GM23338 (cell line): Measurements from ENCODE around the gene SH3TC2. TPM values are rescaled to one million over a fixed set of nuclear protein-coding genes. Genes with fewer than 3 reads are reported as not detected.

ENCODE experiments used
- ATAC-seq: fragments of 200-7000 bp; cut with Tn5 transposase; 3 replicates; pipeline ENCODE4 v1.9.1; 2020
- DNase-seq: peaks from one replicate; pipeline ENCODE4 v3.0.0-alpha.2; 2015; ENCODE audit warnings: low spot score
- H2AFZ ChIP-seq: fragments of 200-600 bp; sonication (generic); 2 replicates; pipeline ENCODE4 v1.8.0; 2016; ENCODE audit warnings: antibody characterized with exemption, mild to moderate bottlenecking, moderate library complexity
- H3F3A ChIP-seq: fragments of 200-600 bp; sonication (generic); replicated peaks from 2 replicates; pipeline ENCODE4 v1.8.0; 2017; ENCODE audit warnings: antibody characterized with exemption, mixed run types, low read depth
- H3K27ac ChIP-seq: fragments of 200-600 bp; sonication (generic); 2 replicates; pipeline ENCODE4 v1.6.1; 2016; ENCODE audit warnings: low read depth
- H3K27me3 ChIP-seq: fragments of 200-600 bp; sonication (generic); 2 replicates; pipeline ENCODE4 v1.8.0; 2016; ENCODE audit warnings: mild to moderate bottlenecking, mixed run types, moderate library complexity; ENCODE audit not compliant: insufficient read depth
- H3K36me3 ChIP-seq: fragments of 200-600 bp; sonication (generic); 2 replicates; pipeline ENCODE4 v1.8.0; 2016; ENCODE audit warnings: mild to moderate bottlenecking; ENCODE audit not compliant: insufficient read depth
- H3K4me1 ChIP-seq: fragments of 200-600 bp; sonication (generic); 2 replicates; pipeline ENCODE4 v1.8.0; 2016; ENCODE audit warnings: mild to moderate bottlenecking, moderate library complexity; ENCODE audit not compliant: insufficient read depth
- H3K4me2 ChIP-seq: fragments of 200-600 bp; sonication (generic); 2 replicates; pipeline ENCODE4 v1.7.1; 2017; ENCODE audit warnings: mixed run types
- H3K4me3 ChIP-seq: fragments of 200-600 bp; sonication (generic); 2 replicates; pipeline ENCODE4 v1.6.1; 2016; ENCODE audit warnings: mixed run types
- H3K79me2 ChIP-seq: fragments of 200-600 bp; sonication (generic); replicated peaks from 2 replicates; pipeline ENCODE4 v1.8.0; 2017; ENCODE audit warnings: mild to moderate bottlenecking; ENCODE audit not compliant: insufficient read depth
- H3K9me2 ChIP-seq: fragments of 200-600 bp; sonication (generic); 2 replicates; pipeline ENCODE4 v1.8.0; 2017; ENCODE audit not compliant: insufficient read depth
- H4K20me1 ChIP-seq: fragments of 200-600 bp; sonication (generic); replicated peaks from 2 replicates; pipeline ENCODE4 v1.8.0; 2017; ENCODE audit warnings: mild to moderate bottlenecking; ENCODE audit not compliant: insufficient read depth
- H3K27ac Mint-ChIP-seq: 2 replicates; pipeline ENCODE4 v1.8.0; 2020; ENCODE audit warnings: inconsistent platforms, mild to moderate bottlenecking, moderate library complexity, mixed read lengths
- H3K27me3 Mint-ChIP-seq: 3 replicates; pipeline ENCODE4 v1.8.0; 2022; ENCODE audit warnings: low read depth, mild to moderate bottlenecking, moderate library complexity, mixed read lengths, inconsistent platforms; ENCODE audit not compliant: insufficient read depth, poor library complexity
- H3K36me3 Mint-ChIP-seq: 3 replicates; pipeline ENCODE4 v1.8.0; 2021; ENCODE audit warnings: low read depth, mild to moderate bottlenecking, inconsistent platforms, moderate library complexity, mixed read lengths
- H3K4me1 Mint-ChIP-seq: 3 replicates; pipeline ENCODE4 v1.8.0; 2020; ENCODE audit warnings: mild to moderate bottlenecking, inconsistent platforms, mixed read lengths
- H3K4me3 Mint-ChIP-seq: 3 replicates; pipeline ENCODE4 v1.8.0; 2021; ENCODE audit warnings: moderate library complexity, mild to moderate bottlenecking, inconsistent platforms, mixed read lengths
- H3K9me3 Mint-ChIP-seq: 3 replicates; pipeline ENCODE4 v1.8.0; 2020; ENCODE audit warnings: moderate library complexity, mild to moderate bottlenecking, inconsistent platforms, mixed read lengths
- CREB1 ChIP-seq: fragments of 250-450 bp; sonication (Bioruptor Pico); IDR thresholded peaks from 2 replicates; pipeline ENCODE4 v1.5.0; 2020; ENCODE audit warnings: low read depth, mild to moderate bottlenecking, moderate library complexity
- CTCF ChIP-seq, 2 experiments: fragments of 200-600 bp in 1 of 2; sonication (generic) in 1 of 2; conservative IDR thresholded peaks; 2 replicates each; pipeline versions ENCODE4 v1.5.1 to v1.6.1; 2016 to 2017; ENCODE audit warnings: antibody characterized with exemption in 2 of 2, low read depth in 2 of 2, mild to moderate bottlenecking in 2 of 2, moderate library complexity in 1 of 2
- ETS1 ChIP-seq: IDR thresholded peaks from 2 replicates; pipeline ENCODE4 v1.6.1; 2016; ENCODE audit warnings: antibody characterized with exemption
- EZH2 ChIP-seq: fragments of 200-600 bp; sonication (generic); IDR thresholded peaks from one replicate; pipeline ENCODE4 v1.8.0; 2017; ENCODE audit warnings: antibody characterized with exemption, mild to moderate bottlenecking, low read depth; ENCODE audit not compliant: unreplicated experiment
- EZH2phosphoT487 ChIP-seq: fragments of 200-600 bp; sonication (generic); IDR thresholded peaks from one replicate; pipeline ENCODE4 v1.8.1; 2018; ENCODE audit warnings: antibody characterized with exemption; ENCODE audit not compliant: unreplicated experiment
- JUNB ChIP-seq: IDR thresholded peaks from one replicate; pipeline ENCODE4 v1.6.1; 2016; ENCODE audit warnings: antibody characterized with exemption; ENCODE audit not compliant: unreplicated experiment
- NANOG ChIP-seq: IDR thresholded peaks from 2 replicates; pipeline ENCODE4 v1.6.1; 2016; ENCODE audit warnings: antibody characterized with exemption, borderline replicate concordance
- POLR2AphosphoS5 ChIP-seq: IDR thresholded peaks from 2 replicates; pipeline ENCODE4 v1.6.1; 2016; ENCODE audit warnings: antibody characterized with exemption, low read depth
- STAT1 ChIP-seq: IDR thresholded peaks from one replicate; pipeline ENCODE4 v1.6.1; 2016; ENCODE audit warnings: antibody characterized with exemption; ENCODE audit not compliant: unreplicated experiment
- ZNF114 ChIP-seq: fragments of 250-450 bp; sonication (Bioruptor Pico); IDR thresholded peaks from 2 replicates; pipeline ENCODE4 v1.5.0; 2020; ENCODE audit warnings: mild to moderate bottlenecking, moderate library complexity
- ZNF331 ChIP-seq: fragments of 250-450 bp; sonication (Bioruptor Pico); IDR thresholded peaks from 2 replicates; pipeline ENCODE4 v1.5.0; 2020; ENCODE audit warnings: low read depth, mild to moderate bottlenecking, moderate library complexity
- ZNF462 ChIP-seq: fragments of 250-450 bp; sonication (Bioruptor Pico); IDR thresholded peaks from 2 replicates; pipeline ENCODE4 v1.5.0; 2020; ENCODE audit warnings: mild to moderate bottlenecking, moderate library complexity
- polyA plus RNA-seq: library from polyadenylated mRNA; unstranded; fragments of >200 nt; fragmentation: Nextera tagmentation; extraction: Ambion mirVana; gene quantifications from 2 replicates; pipeline ENCODE4 v1.2.1, GENCODE V29; 2016
- total RNA-seq: library from RNA; depleted of rRNA; stranded (reverse); fragments of >200 nt; shearing (Covaris generic); gene quantifications from 2 replicates; pipeline ENCODE4 v1.2.3, GENCODE V29; 2014
- TF ChIP-seq, protein P1 (sequence below): IDR thresholded peaks from one replicate; pipeline ENCODE4 v1.6.1; 2018; ENCODE audit warnings: antibody characterized with exemption; ENCODE audit not compliant: unreplicated experiment

SH3TC2 gene
- total and polyA plus RNA-seq, 2 experiments from 2014 or later: 0.10 to 0.17 TPM

DNA sequence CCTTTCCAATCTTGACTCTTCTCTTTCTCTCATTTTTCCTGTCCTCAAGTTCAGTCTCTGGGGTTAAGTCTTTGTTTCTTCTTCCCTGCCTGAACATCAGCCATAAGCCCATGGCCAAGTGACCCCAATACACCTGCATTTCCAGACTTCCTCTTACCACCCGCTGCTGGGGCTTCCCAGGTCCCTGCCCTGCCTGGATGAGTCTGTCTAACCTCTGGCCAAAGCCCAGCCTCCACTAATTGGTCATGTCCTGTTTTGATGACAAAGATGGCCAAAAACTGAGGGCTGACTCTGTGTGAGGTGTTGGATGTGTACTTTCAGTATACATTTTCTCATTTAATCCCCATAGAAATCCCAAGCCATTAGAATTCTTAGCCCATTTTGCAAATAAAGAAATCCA, 47.3 kb downstream of the SH3TC2 start:
- TF ChIP-seq ZNF462 (CRISPR knock-in tag): no peak
- TF ChIP-seq, protein P1, sequence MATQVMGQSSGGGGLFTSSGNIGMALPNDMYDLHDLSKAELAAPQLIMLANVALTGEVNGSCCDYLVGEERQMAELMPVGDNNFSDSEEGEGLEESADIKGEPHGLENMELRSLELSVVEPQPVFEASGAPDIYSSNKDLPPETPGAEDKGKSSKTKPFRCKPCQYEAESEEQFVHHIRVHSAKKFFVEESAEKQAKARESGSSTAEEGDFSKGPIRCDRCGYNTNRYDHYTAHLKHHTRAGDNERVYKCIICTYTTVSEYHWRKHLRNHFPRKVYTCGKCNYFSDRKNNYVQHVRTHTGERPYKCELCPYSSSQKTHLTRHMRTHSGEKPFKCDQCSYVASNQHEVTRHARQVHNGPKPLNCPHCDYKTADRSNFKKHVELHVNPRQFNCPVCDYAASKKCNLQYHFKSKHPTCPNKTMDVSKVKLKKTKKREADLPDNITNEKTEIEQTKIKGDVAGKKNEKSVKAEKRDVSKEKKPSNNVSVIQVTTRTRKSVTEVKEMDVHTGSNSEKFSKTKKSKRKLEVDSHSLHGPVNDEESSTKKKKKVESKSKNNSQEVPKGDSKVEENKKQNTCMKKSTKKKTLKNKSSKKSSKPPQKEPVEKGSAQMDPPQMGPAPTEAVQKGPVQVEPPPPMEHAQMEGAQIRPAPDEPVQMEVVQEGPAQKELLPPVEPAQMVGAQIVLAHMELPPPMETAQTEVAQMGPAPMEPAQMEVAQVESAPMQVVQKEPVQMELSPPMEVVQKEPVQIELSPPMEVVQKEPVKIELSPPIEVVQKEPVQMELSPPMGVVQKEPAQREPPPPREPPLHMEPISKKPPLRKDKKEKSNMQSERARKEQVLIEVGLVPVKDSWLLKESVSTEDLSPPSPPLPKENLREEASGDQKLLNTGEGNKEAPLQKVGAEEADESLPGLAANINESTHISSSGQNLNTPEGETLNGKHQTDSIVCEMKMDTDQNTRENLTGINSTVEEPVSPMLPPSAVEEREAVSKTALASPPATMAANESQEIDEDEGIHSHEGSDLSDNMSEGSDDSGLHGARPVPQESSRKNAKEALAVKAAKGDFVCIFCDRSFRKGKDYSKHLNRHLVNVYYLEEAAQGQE: no peak
- TF ChIP-seq ZNF114 (CRISPR knock-in tag): no peak
- no peak for TF ChIP-seq STAT1
- TF ChIP-seq ETS1: no peak
- no peak for TF ChIP-seq EZH2phosphoT487
- TF ChIP-seq POLR2AphosphoS5: no peak
- no peak for TF ChIP-seq EZH2
- no peak for TF ChIP-seq CREB1 (CRISPR knock-in tag)
- TF ChIP-seq CTCF (conservative IDR thresholded peaks at IDR 0.05; ENCODE audit: low read depth in 2 of 2): no peak
- no peak for TF ChIP-seq JUNB
- no peak for TF ChIP-seq NANOG
- no peak for TF ChIP-seq ZNF331 (CRISPR knock-in tag)
- Histone ChIP-seq H3K4me2 (no peak overlapping the region), H4K20me1 (no peaks in the 10 kb centered on the region), H3K36me3 (no peaks in the 10 kb centered on the region), H2AFZ (no peak overlapping the region), H3K27me3 (no peaks in the 10 kb centered on the region), H3F3A (no peaks in the 10 kb centered on the region), H3K79me2 (no peaks in the 10 kb centered on the region), H3K4me1 (no peaks in the 10 kb centered on the region), H3K27ac (no peak overlapping the region), H3K4me3 (no peak overlapping the region), H3K9me2 (no peaks in the 10 kb centered on the region)
- Mint-ChIP-seq H3K36me3 (no peaks in the 10 kb centered on the region), H3K4me3 (no peak overlapping the region), H3K9me3 (no peaks in the 10 kb centered on the region), H3K27ac (no peak overlapping the region), H3K27me3 (no peaks in the 10 kb centered on the region), H3K4me1 (peaks cover 20% of the 10 kb centered on the region)
- ATAC-seq: no peak
- DNase-seq: no peak
